HTERT RPE-1 (cell line): ENCODE measurements around the gene PROK1.

Experiments
- in situ Hi-C: fragments of 300-500 bp; cut with MboI; formaldehyde crosslinking; loops from 4 replicates; pipeline ENCODE4 v1.14.3; 2020; ENCODE audit warnings: low sequenced_read_pairs

PROK1 gene

GRCh38 chr1:110487726-110488125 lies 36.8 kb downstream of the PROK1 start:
- in situ Hi-C loops: no loop called here

GRCh38 chr1:110488161-110488560 lies 37.2 kb downstream of the PROK1 start:
- in situ Hi-C loops: no loop called here

GRCh38 chr1:110488867-110489266 lies 37.9 kb downstream of the PROK1 start:
- in situ Hi-C loops: no loop called here

- in situ Hi-C loops: no loop called here
These were observed 38.5 kb downstream of the PROK1 start for GRCh38 chr1:110489406-110489805.

GRCh38 chr1:110489973-110490542 lies 39.1 kb downstream of the PROK1 start:
- in situ Hi-C loops: no loop called here

GRCh38 chr1:110490791-110491451 lies 40.0 kb downstream of the PROK1 start:
- in situ Hi-C loops: no loop called here

GRCh38 chr1:110492573-110492972 lies 41.6 kb downstream of the PROK1 start:
- in situ Hi-C loops: no loop called here

- in situ Hi-C loops: no loop called here
These were observed 42.2 kb downstream of the PROK1 start for GRCh38 chr1:110493059-110493699.

- in situ Hi-C loops: no loop called here
These were observed 43.1 kb downstream of the PROK1 start for GRCh38 chr1:110494036-110494435.

GRCh38 chr1:110494522-110495406 lies 43.8 kb downstream of the PROK1 start:
- in situ Hi-C loops: no loop called here

GRCh38 chr1:110495926-110496600 lies 45.1 kb downstream of the PROK1 start:
- in situ Hi-C loops: no loop called here

- in situ Hi-C loops: no loop called here
These were observed 47.3 kb downstream of the PROK1 start for GRCh38 chr1:110498270-110498669.

GRCh38 chr1:110501488-110502132 lies 50.7 kb downstream of the PROK1 start:
- in situ Hi-C loops: no loop called here

GRCh38 chr1:110502402-110503151 lies 51.6 kb downstream of the PROK1 start:
- in situ Hi-C loops: no loop called here

GRCh38 chr1:110503471-110503870 lies 52.5 kb downstream of the PROK1 start:
- in situ Hi-C loops: no loop called here

- in situ Hi-C loops: no loop called here
These were observed 53.3 kb downstream of the PROK1 start for GRCh38 chr1:110504226-110504625.

- in situ Hi-C loops: no loop called here
These were observed 54.6 kb downstream of the PROK1 start for GRCh38 chr1:110505596-110505995.

GRCh38 chr1:110506541-110506940 lies 55.6 kb downstream of the PROK1 start:
- in situ Hi-C loops: no loop called here
